ENCODE data around the gene ARMH1.
A peak's percentile ranks its signal among the peaks of the same experiment; 100 is the strongest.

Gene ARMH1

GRCh38 chr1:44674113-44675000 lies at the start of gene ARMH1, which contains the start of gene TMEM53:
Gene ARMH1 (plus strand): TSS chr1:44674714. CDS start chr1:44689698, 14,984 bp downstream.
Gene TMEM53 (minus strand): TSS chr1:44674481. CDS start chr1:44674391, 90 bp downstream.
- peak within 1 kb of the TSS; percentile 86 for H2AFZ ChIP-seq (ENCODE audit: low read depth, low read length)
- DNase-seq: peak; percentile 94
- ATAC-seq (ENCODE audit: insufficient read depth, low read depth): peak; percentile 96
- no peaks in the 10 kb centered on the region for H4K20me1 ChIP-seq (ENCODE audit: insufficient read depth, low read length)
- no peak for TF ChIP-seq EZH2 (IDR thresholded peaks at IDR 0.05; ENCODE audit: borderline replicate concordance, low read depth, low read length, severe bottlenecking)
- TF ChIP-seq, protein P1, sequence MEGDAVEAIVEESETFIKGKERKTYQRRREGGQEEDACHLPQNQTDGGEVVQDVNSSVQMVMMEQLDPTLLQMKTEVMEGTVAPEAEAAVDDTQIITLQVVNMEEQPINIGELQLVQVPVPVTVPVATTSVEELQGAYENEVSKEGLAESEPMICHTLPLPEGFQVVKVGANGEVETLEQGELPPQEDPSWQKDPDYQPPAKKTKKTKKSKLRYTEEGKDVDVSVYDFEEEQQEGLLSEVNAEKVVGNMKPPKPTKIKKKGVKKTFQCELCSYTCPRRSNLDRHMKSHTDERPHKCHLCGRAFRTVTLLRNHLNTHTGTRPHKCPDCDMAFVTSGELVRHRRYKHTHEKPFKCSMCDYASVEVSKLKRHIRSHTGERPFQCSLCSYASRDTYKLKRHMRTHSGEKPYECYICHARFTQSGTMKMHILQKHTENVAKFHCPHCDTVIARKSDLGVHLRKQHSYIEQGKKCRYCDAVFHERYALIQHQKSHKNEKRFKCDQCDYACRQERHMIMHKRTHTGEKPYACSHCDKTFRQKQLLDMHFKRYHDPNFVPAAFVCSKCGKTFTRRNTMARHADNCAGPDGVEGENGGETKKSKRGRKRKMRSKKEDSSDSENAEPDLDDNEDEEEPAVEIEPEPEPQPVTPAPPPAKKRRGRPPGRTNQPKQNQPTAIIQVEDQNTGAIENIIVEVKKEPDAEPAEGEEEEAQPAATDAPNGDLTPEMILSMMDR (IDR thresholded peaks at IDR 0.05; ENCODE audit: borderline replicate concordance, extremely low read depth, low read length, poor library complexity, severe bottlenecking): no peak
- H3K4me3 ChIP-seq (ENCODE audit: low read depth in 1 of 2, low read length in 2 of 2): peak within 1 kb of the TSS; percentile 30 to 78; a peak in 3 of 4 replicates
- no peaks in the 10 kb centered on the region for H3K79me2 ChIP-seq (ENCODE audit: insufficient read depth, low read length)
- H3K4me1 ChIP-seq (ENCODE audit: insufficient read depth, low read length): peaks cover 21% of the 10 kb centered on the region
- H3K27ac ChIP-seq (ENCODE audit: low read length): peak within 1 kb of the TSS; percentile 51
- H3K9me3 ChIP-seq (ENCODE audit: insufficient read depth, low read length, severe bottlenecking): no peaks in the 10 kb centered on the region
- peak within 1 kb of the TSS; percentile 51 for H3K9ac ChIP-seq (ENCODE audit: low read depth, low read length)
- H3K27me3 ChIP-seq (ENCODE audit: insufficient read depth, low read length, poor library complexity): peaks cover 3% of the 10 kb centered on the region
- no peaks in the 10 kb centered on the region for H3K36me3 ChIP-seq (ENCODE audit: insufficient read depth, low read length)
- H3K4me2 ChIP-seq (ENCODE audit: insufficient read depth, low read length): peak within 1 kb of the TSS; percentile 81

DNA sequence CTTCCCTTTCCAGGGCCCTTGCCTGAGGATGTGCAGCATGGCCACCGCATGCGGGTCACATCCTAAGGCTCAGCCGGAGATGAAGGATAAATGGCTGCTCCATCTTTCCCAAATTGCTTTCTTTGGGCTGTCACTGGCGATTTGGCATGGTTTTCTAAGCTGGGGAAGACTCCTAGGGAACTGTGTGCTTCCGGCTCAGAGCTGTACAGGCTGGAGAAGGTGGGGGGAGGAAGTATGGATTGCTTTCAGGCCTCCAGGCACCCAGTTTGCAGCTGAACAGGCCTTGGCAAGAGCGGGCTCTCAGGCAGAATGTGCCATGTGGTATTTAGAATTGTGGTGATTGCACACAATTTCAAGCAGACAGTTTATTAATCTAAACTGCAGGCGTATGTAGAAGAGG lies 49.2 kb upstream of the ARMH1 start:
- H2AFZ ChIP-seq (ENCODE audit: low read depth, low read length): 0 out of 2 replicates have a peak overlapping the region, but pooled peaks have one; percentile 21
- no peak for TF ChIP-seq EZH2 (IDR thresholded peaks at IDR 0.05; ENCODE audit: borderline replicate concordance, low read depth, low read length, severe bottlenecking)
- TF ChIP-seq, protein P1 (IDR thresholded peaks at IDR 0.05; ENCODE audit: borderline replicate concordance, extremely low read depth, low read length, poor library complexity, severe bottlenecking): no peak
- no peaks in the 10 kb centered on the region for H3K79me2 ChIP-seq (ENCODE audit: insufficient read depth, low read length)
- H3K36me3 ChIP-seq (ENCODE audit: insufficient read depth, low read length): no peaks in the 10 kb centered on the region
- no peaks in the 10 kb centered on the region for H4K20me1 ChIP-seq (ENCODE audit: insufficient read depth, low read length)
- ATAC-seq (ENCODE audit: insufficient read depth, low read depth) (no peak), DNase-seq (no peak)
- H3K4me2 ChIP-seq (ENCODE audit: insufficient read depth, low read length): no peak overlapping the region
- no peaks in the 10 kb centered on the region for H3K4me1 ChIP-seq (ENCODE audit: insufficient read depth, low read length)
- H3K27ac ChIP-seq (ENCODE audit: low read length): no peak overlapping the region
- H3K9me3 ChIP-seq (ENCODE audit: insufficient read depth, low read length, severe bottlenecking): no peaks in the 10 kb centered on the region
- no peak overlapping the region for H3K9ac ChIP-seq (ENCODE audit: low read depth, low read length)
- no peak overlapping the region for H3K4me3 ChIP-seq (ENCODE audit: low read depth in 1 of 2, low read length in 2 of 2)
- H3K27me3 ChIP-seq (ENCODE audit: insufficient read depth, low read length, poor library complexity): no peaks in the 10 kb centered on the region

- Histone ChIP-seq H4K20me1 (ENCODE audit: insufficient read depth, low read length) (peaks cover 12% of the 10 kb centered on the region), H2AFZ (ENCODE audit: low read depth, low read length) (no peak overlapping the region), H3K27me3 (ENCODE audit: insufficient read depth, low read length, poor library complexity) (no peaks in the 10 kb centered on the region), H3K9ac (ENCODE audit: low read depth, low read length) (no peak overlapping the region), H3K4me2 (ENCODE audit: insufficient read depth, low read length) (no peak overlapping the region), H3K4me3 (ENCODE audit: low read depth in 1 of 2, low read length in 2 of 2) (no peak overlapping the region), H3K27ac (ENCODE audit: low read length) (no peak overlapping the region), H3K4me1 (ENCODE audit: insufficient read depth, low read length) (peaks cover 29% of the 10 kb centered on the region), H3K36me3 (ENCODE audit: insufficient read depth, low read length) (peaks cover 19% of the 10 kb centered on the region), H3K79me2 (ENCODE audit: insufficient read depth, low read length) (peaks cover 19% of the 10 kb centered on the region), H3K9me3 (ENCODE audit: insufficient read depth, low read length, severe bottlenecking) (no peaks in the 10 kb centered on the region)
- no peak for ATAC-seq (ENCODE audit: insufficient read depth, low read depth)
- no peak for TF ChIP-seq EZH2 (IDR thresholded peaks at IDR 0.05; ENCODE audit: borderline replicate concordance, low read depth, low read length, severe bottlenecking)
- TF ChIP-seq, protein P1 (IDR thresholded peaks at IDR 0.05; ENCODE audit: borderline replicate concordance, extremely low read depth, low read length, poor library complexity, severe bottlenecking): no peak
- DNase-seq: no peak
Measured at GRCh38 chr1:44628962-44629756, 45.4 kb upstream of the ARMH1 start.

Measured in DND-41 (cell line).